Left ventricle myocardium inferior (tissue), 1 donor: Measurements from ENCODE around the gene COL8A1. TPM values are rescaled to one million over a fixed set of nuclear protein-coding genes. Genes with fewer than 3 reads are reported as not detected.

Experiments used
- DNase-seq: peaks from one replicate; pipeline ENCODE4 v3.0.0-alpha.2; 2020
- H3K27ac ChIP-seq: fragments of 200-600 bp; replicated peaks from 2 replicates; pipeline ENCODE4 v1.8.0; 2021
- H3K27me3 ChIP-seq: fragments of 200-600 bp; 2 replicates; pipeline ENCODE4 v1.8.0; 2021; ENCODE audit warnings: low read depth
- H3K36me3 ChIP-seq: fragments of 200-600 bp; 2 replicates; pipeline ENCODE4 v1.8.0; 2021
- H3K4me1 ChIP-seq: fragments of 200-600 bp; 2 replicates; pipeline ENCODE4 v1.8.0; 2021
- H3K4me3 ChIP-seq: fragments of 200-600 bp; 2 replicates; pipeline ENCODE4 v1.8.0; 2021; ENCODE audit warnings: mild to moderate bottlenecking, moderate library complexity
- H3K9me3 ChIP-seq: fragments of 200-600 bp; replicated peaks from 2 replicates; pipeline ENCODE4 v1.8.0; 2021
- intact Hi-C: fragments of 100-400 bp; cut with micrococcal nuclease; formaldehyde crosslinking; loops from one replicate; pipeline ENCODE4 v1.11.0; 2022
- total RNA-seq: library from RNA; stranded (reverse); fragmentation: NEBNext Ultra II Directional; extraction: Animal tissue kit (Norgen Biotek cat#: 25700); gene quantifications from one replicate; pipeline ENCODE4 v1.2.1, GENCODE V29; 2021
- TF ChIP-seq, protein P1 (sequence below): fragments of 200-600 bp; IDR thresholded peaks from 2 replicates; pipeline ENCODE4 v1.8.0; 2021; ENCODE audit warnings: antibody characterized with exemption, mild to moderate bottlenecking, borderline replicate concordance
- donor health status: DM: no; HTN: yes; CAD: no; lungs with severe emphysema.

Gene COL8A1
- total RNA-seq, 1 donor from 2014 or later, result 16.4 TPM

- H3K36me3 ChIP-seq, result no peaks in the 10 kb centered on the region
- H3K4me3 ChIP-seq, result no peak overlapping the region
- TF ChIP-seq, protein P1, sequence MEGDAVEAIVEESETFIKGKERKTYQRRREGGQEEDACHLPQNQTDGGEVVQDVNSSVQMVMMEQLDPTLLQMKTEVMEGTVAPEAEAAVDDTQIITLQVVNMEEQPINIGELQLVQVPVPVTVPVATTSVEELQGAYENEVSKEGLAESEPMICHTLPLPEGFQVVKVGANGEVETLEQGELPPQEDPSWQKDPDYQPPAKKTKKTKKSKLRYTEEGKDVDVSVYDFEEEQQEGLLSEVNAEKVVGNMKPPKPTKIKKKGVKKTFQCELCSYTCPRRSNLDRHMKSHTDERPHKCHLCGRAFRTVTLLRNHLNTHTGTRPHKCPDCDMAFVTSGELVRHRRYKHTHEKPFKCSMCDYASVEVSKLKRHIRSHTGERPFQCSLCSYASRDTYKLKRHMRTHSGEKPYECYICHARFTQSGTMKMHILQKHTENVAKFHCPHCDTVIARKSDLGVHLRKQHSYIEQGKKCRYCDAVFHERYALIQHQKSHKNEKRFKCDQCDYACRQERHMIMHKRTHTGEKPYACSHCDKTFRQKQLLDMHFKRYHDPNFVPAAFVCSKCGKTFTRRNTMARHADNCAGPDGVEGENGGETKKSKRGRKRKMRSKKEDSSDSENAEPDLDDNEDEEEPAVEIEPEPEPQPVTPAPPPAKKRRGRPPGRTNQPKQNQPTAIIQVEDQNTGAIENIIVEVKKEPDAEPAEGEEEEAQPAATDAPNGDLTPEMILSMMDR, result no peak
- H3K27ac ChIP-seq, result no peak overlapping the region
- no peaks in the 10 kb centered on the region for H3K9me3 ChIP-seq
- peaks cover 10% of the 10 kb centered on the region for H3K4me1 ChIP-seq
- intact Hi-C loops, result no loop called here
- H3K27me3 ChIP-seq, result no peaks in the 10 kb centered on the region
- no peak for DNase-seq
Observed at GRCh38 chr3:99768808-99769501, 130.6 kb downstream of the COL8A1 start.

DNA sequence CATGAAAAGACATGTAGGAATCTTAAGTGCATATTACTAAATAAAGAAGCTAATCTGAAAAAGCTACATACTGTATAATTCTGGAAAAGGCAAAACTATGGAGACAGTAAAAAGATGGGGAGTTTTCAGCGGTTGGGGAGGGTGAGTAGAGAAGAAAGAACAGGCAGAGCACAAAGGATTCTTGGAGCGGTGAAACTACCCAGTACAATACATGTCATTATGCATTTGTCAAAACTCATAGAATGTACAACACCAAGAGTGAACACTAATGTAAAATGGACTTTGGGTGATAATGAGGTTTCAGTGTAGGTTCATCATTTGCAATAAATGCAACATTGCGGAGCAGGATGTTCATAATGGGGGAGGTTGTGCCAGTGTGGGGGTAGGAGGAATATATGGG, 133.8 kb downstream of the COL8A1 start:
- Histone ChIP-seq H3K36me3 (no peaks in the 10 kb centered on the region), H3K27me3 (no peaks in the 10 kb centered on the region), H3K9me3 (no peaks in the 10 kb centered on the region), H3K27ac (no peak overlapping the region), H3K4me3 (no peak overlapping the region), H3K4me1 (no peaks in the 10 kb centered on the region)
- TF ChIP-seq, protein P1, result no peak
- intact Hi-C loops, result no loop called here
- DNase-seq, result no peak

DNA sequence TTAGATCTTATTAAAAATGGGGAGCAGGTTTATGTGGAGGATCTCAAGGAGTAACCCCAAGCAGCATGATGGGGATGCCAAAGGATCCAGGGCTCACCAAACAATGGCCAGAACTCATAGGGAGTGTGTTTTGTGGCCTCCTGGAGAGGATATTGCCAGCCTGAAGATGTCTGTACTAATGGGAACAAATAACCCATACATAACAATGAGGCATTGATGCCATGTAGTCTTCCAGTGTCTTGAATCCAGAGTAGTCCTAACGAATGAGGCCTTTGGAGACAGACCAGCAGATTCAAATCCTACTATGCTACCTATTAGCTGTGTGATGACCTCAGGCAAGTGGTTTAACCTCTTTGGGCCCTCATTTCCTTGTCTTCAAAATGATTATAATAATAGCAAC, 134.3 kb downstream of the COL8A1 start:
- H3K27me3 ChIP-seq, result no peaks in the 10 kb centered on the region
- TF ChIP-seq, protein P1, result no peak
- H3K9me3 ChIP-seq, result no peaks in the 10 kb centered on the region
- intact Hi-C loops, result no loop called here
- no peak for DNase-seq
- H3K36me3 ChIP-seq, result no peaks in the 10 kb centered on the region
- H3K4me1 ChIP-seq, result no peaks in the 10 kb centered on the region
- H3K27ac ChIP-seq, result no peak overlapping the region
- H3K4me3 ChIP-seq, result no peak overlapping the region

DNA sequence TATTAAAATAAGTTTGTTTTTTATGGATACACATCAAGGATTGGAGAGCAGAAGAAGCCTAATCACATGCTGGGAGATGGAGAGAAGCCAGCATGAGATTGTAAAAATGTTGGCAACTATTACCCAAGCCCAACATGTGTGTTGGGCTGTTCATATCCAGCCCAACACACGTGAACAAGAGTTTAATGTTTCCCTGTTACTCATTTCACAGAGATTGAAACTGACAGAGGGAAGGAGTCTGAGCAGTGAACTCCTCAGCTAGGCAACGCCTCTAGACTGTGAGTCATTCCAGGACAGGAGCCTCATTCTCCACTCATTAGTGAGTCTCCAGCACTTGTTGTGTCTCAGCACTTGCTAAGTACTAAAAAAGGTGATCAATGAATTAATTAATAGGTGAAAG, 136.1 kb downstream of the COL8A1 start:
- Histone ChIP-seq H3K4me1 (no peaks in the 10 kb centered on the region), H3K4me3 (no peak overlapping the region), H3K36me3 (no peaks in the 10 kb centered on the region), H3K9me3 (no peaks in the 10 kb centered on the region), H3K27me3 (no peaks in the 10 kb centered on the region), H3K27ac (no peak overlapping the region)
- no peak for DNase-seq
- intact Hi-C loops, result no loop called here
- TF ChIP-seq, protein P1, result no peak

DNA sequence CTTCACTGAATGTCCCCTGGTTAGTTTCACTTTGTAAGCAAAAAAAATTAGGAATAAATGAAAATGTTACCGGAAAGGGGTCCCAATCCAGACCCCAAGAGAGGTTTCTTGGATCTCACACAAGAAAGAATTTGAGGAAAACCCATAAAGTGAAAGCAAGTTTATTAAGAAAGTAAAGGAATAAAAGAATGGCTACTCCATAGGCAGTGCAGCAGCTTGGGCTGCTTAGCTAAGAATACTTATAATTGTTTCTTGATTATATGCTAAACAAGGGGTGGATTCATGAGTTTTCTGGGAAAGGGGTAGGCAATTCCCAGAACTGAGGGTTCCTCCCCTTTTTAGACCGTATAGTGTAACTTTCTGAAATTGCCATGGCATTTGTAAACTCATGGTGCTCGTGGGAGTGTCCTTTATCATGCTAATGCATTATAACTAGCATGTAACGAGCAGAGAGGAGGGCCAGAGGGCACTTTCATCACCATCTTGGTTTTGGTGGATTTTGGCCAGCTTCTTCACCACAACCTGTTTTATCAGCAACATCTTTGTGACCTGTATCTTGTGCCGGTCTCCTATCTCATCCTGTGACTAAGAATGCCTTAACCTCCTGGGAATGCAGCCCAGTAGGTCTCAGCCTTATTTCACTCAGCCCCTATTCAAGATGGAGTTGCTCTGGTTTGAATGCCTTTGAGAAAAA, 138.3 kb downstream of the COL8A1 start:
- no peaks in the 10 kb centered on the region for H3K9me3 ChIP-seq
- no peaks in the 10 kb centered on the region for H3K27me3 ChIP-seq
- no peaks in the 10 kb centered on the region for H3K4me1 ChIP-seq
- H3K4me3 ChIP-seq, result no peak overlapping the region
- intact Hi-C loops, result no loop called here
- no peak overlapping the region for H3K27ac ChIP-seq
- no peaks in the 10 kb centered on the region for H3K36me3 ChIP-seq
- TF ChIP-seq, protein P1, result no peak
- no peak for DNase-seq
